ENCODE measurements around the gene SLC39A7. TPM values are rescaled to one million over a fixed set of nuclear protein-coding genes. Genes with fewer than 3 reads are reported as not detected.

The SLC39A7 gene
- total and polyA plus RNA-seq, 2 of the 4 experiments (the other 2 are of a cell fraction) = 135 to 208 TPM

DNA sequence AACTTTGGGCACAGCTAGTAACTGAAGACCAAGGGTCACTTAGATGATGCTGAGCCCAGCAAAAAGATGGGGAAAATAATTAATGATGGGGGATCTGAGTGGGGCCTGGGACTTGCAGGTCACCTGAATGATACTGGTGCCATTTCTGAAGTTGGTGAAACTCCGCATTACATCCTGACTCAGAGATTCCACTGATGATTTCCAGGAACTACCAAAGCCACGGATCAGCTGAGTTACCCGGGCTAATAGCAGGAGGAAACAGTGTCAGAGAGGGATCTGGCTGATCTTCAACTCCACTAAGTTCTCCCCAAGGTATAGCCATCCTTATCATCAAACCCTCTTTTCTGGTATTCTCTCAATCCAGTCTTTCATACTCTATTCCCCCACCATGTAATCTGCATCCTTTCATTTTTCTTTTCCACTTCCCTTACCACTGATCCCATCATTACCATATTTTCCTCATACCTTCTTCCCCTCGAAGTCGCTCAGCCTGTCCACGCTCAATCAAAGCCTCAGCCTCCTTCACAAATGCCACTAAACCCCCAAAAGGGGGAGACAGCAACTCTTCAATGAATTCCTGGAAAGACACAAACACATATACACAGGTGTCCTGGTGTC is 50.8 kb downstream of the SLC39A7 start:
- Histone ChIP-seq H2AK9ac (replicated peaks; ENCODE audit: low read depth, low read length, poor library complexity) (no peak overlapping the region), H3K27ac (ENCODE audit: insufficient read depth, low read length) (no peak overlapping the region), H2AK5ac (ENCODE audit: low read depth, low read length) (peak overlapping the region; percentile 20; the same call in 1 of the 2 replicates), H3K36me3 (ENCODE audit: control insufficient read depth, insufficient read depth, low read length) (peaks cover 10% of the 10 kb centered on the region; the same call in 1 of the 2 replicates), H3K23ac (ENCODE audit: low read depth, low read length) (0 out of 2 replicates have a peak overlapping the region, but pooled peaks have one; percentile 80), H3K14ac (replicated peaks; ENCODE audit: low read depth, low read length) (no peak overlapping the region), H3K4ac (ENCODE audit: low read depth, low read length) (no peak overlapping the region), H2BK5ac (ENCODE audit: low read depth, low read length, poor library complexity, severe bottlenecking) (no peak overlapping the region), H3K4me2 (ENCODE audit: low read depth, low read length) (no peak overlapping the region), H2AFZ (replicated peaks; ENCODE audit: low read length, poor library complexity) (no peak overlapping the region), H3K56ac (ENCODE audit: extremely low read depth, insufficient read depth, low read length) (no peak overlapping the region), H4K5ac (ENCODE audit: low read depth, low read length) (no peak overlapping the region), H4K8ac (ENCODE audit: low read depth in 2 of 2, low read length in 2 of 2) (peak overlapping the region in 1 of 2 experiments; percentile 13; a peak in 1 of 4 replicates), H3K9ac (ENCODE audit: low read depth, low read length) (no peak overlapping the region), H3K9me1 (ENCODE audit: insufficient read depth, low read length) (peaks cover 11% of the 10 kb centered on the region), H3K79me1 (ENCODE audit: low read depth in 1 of 2, low read length in 2 of 2) (peaks cover 3 to 35% of the 10 kb centered on the region in 2 experiments; a peak in 3 of 4 replicates), H3K4me3 (ENCODE audit: insufficient read depth, low read depth, low read length) (no peak overlapping the region), H2BK20ac (ENCODE audit: low read depth, low read length) (peak overlapping the region; percentile 36; the same call in 1 of the 2 replicates), H3K4me1 (ENCODE audit: control insufficient read depth, insufficient read depth, low read length) (peaks cover 12% of the 10 kb centered on the region), H2BK120ac (ENCODE audit: low read depth, low read length) (no peak overlapping the region), H3K27me3 (ENCODE audit: control insufficient read depth, insufficient read depth, low read length) (no peaks in the 10 kb centered on the region), H3K18ac (ENCODE audit: low read depth, low read length) (no peak overlapping the region), H3K9me3 (ENCODE audit: control insufficient read depth, insufficient read depth, low read length) (no peaks in the 10 kb centered on the region), H4K20me1 (ENCODE audit: insufficient read depth, low read length) (peaks cover 3% of the 10 kb centered on the region; the same call in 1 of the 2 replicates), H4K91ac (ENCODE audit: insufficient read depth, low read depth, low read length) (no peak overlapping the region), H2BK15ac (ENCODE audit: low read depth, low read length) (no peak overlapping the region)
- dilution Hi-C loops (cut with HindIII; ENCODE audit: low sequenced_read_pairs, unreplicated experiment) (no loop called here), in situ Hi-C loops (cut with MboI; ENCODE audit: low sequenced_read_pairs) (no loop called here), intact Hi-C loops (cut with micrococcal nuclease) (no loop called here)
- CTCF ChIA-PET = interaction anchor here (0.5 to 0.6 kb wide), 2 partner anchors 11 to 46 kb away, joined by 3 read pairs; no protein-coding TSS in a partner anchor
- no peak for ATAC-seq (ENCODE audit: low read depth)
- POLR2A ChIA-PET (ENCODE audit: unreplicated experiment) = interaction anchor here (1.0 kb wide), 1 partner anchor 18 kb away, joined by 4 read pairs; no protein-coding TSS in a partner anchor
- TF ChIP-seq, protein P1, sequence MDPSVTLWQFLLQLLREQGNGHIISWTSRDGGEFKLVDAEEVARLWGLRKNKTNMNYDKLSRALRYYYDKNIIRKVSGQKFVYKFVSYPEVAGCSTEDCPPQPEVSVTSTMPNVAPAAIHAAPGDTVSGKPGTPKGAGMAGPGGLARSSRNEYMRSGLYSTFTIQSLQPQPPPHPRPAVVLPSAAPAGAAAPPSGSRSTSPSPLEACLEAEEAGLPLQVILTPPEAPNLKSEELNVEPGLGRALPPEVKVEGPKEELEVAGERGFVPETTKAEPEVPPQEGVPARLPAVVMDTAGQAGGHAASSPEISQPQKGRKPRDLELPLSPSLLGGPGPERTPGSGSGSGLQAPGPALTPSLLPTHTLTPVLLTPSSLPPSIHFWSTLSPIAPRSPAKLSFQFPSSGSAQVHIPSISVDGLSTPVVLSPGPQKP (IDR thresholded peaks at IDR 0.05; ENCODE audit: borderline replicate concordance, low read depth, low read length) = no peak
- TF ChIP-seq MAFK (IDR thresholded peaks at IDR 0.05; ENCODE audit: low read depth, low read length) (no peak), RFX5 (IDR thresholded peaks at IDR 0.05; ENCODE audit: low read depth, low read length) (no peak)
- no TSS peak for BruUV-seq (replicated peaks)
- WGBS, 2 experiments (ENCODE audit: extremely low coverage in 2 of 2, insufficient read length in 1 of 2) = 92% methylated on average over 5 of the region's 6 CpGs; no CpG with 5 or more reads in 1 of the 2 experiments
- DNase-seq = peak; percentile 10

Data from IMR-90 (cell line).